Endodermal cell (in vitro differentiated cells): ENCODE results near the gene SRPK3. TPM values are rescaled to one million over a fixed set of nuclear protein-coding genes. Genes with fewer than 3 reads are reported as not detected.

Experiments
- DNase-seq: peaks from one replicate; pipeline ENCODE4 v3.0.0-alpha.2; 2017
- H3K27ac ChIP-seq: 2 replicates; pipeline ENCODE4 v1.5.1; 2013; ENCODE audit warnings: mild to moderate bottlenecking, low read depth, low read length, moderate library complexity
- H3K27me3 ChIP-seq: 2 replicates; pipeline ENCODE4 v1.6.1; 2013; ENCODE audit warnings: mild to moderate bottlenecking, low read length, moderate library complexity; ENCODE audit not compliant: insufficient read depth, control insufficient read depth, poor library complexity, severe bottlenecking
- H3K36me3 ChIP-seq: 2 replicates; pipeline ENCODE4 v1.7.0; 2013; ENCODE audit warnings: mild to moderate bottlenecking, low read length, moderate library complexity; ENCODE audit not compliant: control insufficient read depth, insufficient read depth
- H3K4me1 ChIP-seq: one replicate; pipeline ENCODE4 v1.7.0; 2013; ENCODE audit warnings: low read length; ENCODE audit not compliant: control insufficient read depth, insufficient read depth
- H3K4me3 ChIP-seq: 2 replicates; pipeline ENCODE4 v1.5.1; 2013; ENCODE audit warnings: mild to moderate bottlenecking, low read length, moderate library complexity
- H3K9ac ChIP-seq: 2 replicates; pipeline ENCODE4 v1.6.1; 2013; ENCODE audit warnings: mild to moderate bottlenecking, low read length, moderate library complexity; ENCODE audit not compliant: poor library complexity, severe bottlenecking; ENCODE audit errors: extremely low read depth
- H3K9me3 ChIP-seq: 2 replicates; pipeline ENCODE4 v1.6.1; 2013; ENCODE audit warnings: mild to moderate bottlenecking, low read length, moderate library complexity; ENCODE audit not compliant: control insufficient read depth
- H3K27ac Mint-ChIP-seq: 2 replicates; pipeline ENCODE4 v1.8.0; 2020; ENCODE audit warnings: mixed read lengths
- H3K27me3 Mint-ChIP-seq: 2 replicates; pipeline ENCODE4 v1.8.0; 2021; ENCODE audit warnings: mild to moderate bottlenecking, mixed read lengths; ENCODE audit not compliant: insufficient read depth
- H3K36me3 Mint-ChIP-seq: 2 replicates; pipeline ENCODE4 v1.8.0; 2020; ENCODE audit warnings: low read depth, mixed read lengths
- H3K4me1 Mint-ChIP-seq: 2 replicates; pipeline ENCODE4 v1.8.0; 2020; ENCODE audit warnings: mixed read lengths
- H3K4me3 Mint-ChIP-seq: 2 replicates; pipeline ENCODE4 v1.8.0; 2020; ENCODE audit warnings: mild to moderate bottlenecking, moderate library complexity, mixed read lengths
- H3K9me3 Mint-ChIP-seq: 2 replicates; pipeline ENCODE4 v1.8.0; 2020; ENCODE audit warnings: mild to moderate bottlenecking, mixed read lengths
- CTCF ChIP-seq: fragments of 200-600 bp; sonication (generic); conservative IDR thresholded peaks from 2 replicates; pipeline ENCODE4 v1.5.0; 2021; ENCODE audit warnings: antibody characterized with exemption, mild to moderate bottlenecking
- WGBS, 2 experiments: methylation state at CpG; one replicate each; pipeline versions ENCODE4 v1.1.5 to v1.1.7; 2013; ENCODE audit warnings: missing lambda C conversion rate in 2 of 2, mixed read lengths in 1 of 2; ENCODE audit not compliant: insufficient coverage in 1 of 2, insufficient read length in 1 of 2; 5-methylcytosine and 5-hydroxymethylcytosine counted together
- total RNA-seq, 2 donors: library from RNA; stranded (reverse); fragmentation: NEBNext Ultra II Directional in 1 of 2; extraction: Animal tissue kit (Norgen Biotek cat#: 25700) in 1 of 2; gene quantifications; 2 replicates in 1 of 2; 3 replicates in 1 of 2; pipeline ENCODE4 v1.2.1, GENCODE V29; 2021

The SRPK3 gene
- total RNA-seq, 2 donors from 2014 or later: not detected

- Histone ChIP-seq H3K4me1 (no peaks in the 10 kb centered on the region), H3K9me3 (no peaks in the 10 kb centered on the region), H3K4me3 (no peak overlapping the region), H3K9ac (no peak overlapping the region), H3K27ac (no peak overlapping the region), H3K36me3 (no peaks in the 10 kb centered on the region), H3K27me3 (no peaks in the 10 kb centered on the region)
- Mint-ChIP-seq H3K36me3 (no peaks in the 10 kb centered on the region), H3K27ac (no peak overlapping the region), H3K4me1 (no peaks in the 10 kb centered on the region), H3K9me3 (peaks cover 43% of the 10 kb centered on the region), H3K27me3 (peaks cover 5% of the 10 kb centered on the region), H3K4me3 (no peak overlapping the region)
- WGBS, 2 experiments: 91 to 92% methylated on average over 6 to 55 of the region's 56 CpGs
- DNase-seq: peak; percentile 60
- no peak for TF ChIP-seq CTCF
Observed at GRCh38 chrX:153766871-153767673, 13.8 kb upstream of the SRPK3 start.

GRCh38 chrX:153767674-153768055, 13.2 kb upstream of the SRPK3 start:
- Mint-ChIP-seq H3K27ac (no peak overlapping the region), H3K27me3 (peaks cover 5% of the 10 kb centered on the region), H3K4me3 (no peak overlapping the region), H3K4me1 (no peaks in the 10 kb centered on the region), H3K9me3 (peaks cover 43% of the 10 kb centered on the region), H3K36me3 (no peaks in the 10 kb centered on the region)
- no peak for DNase-seq
- no peak for TF ChIP-seq CTCF
- Histone ChIP-seq H3K4me1 (no peaks in the 10 kb centered on the region), H3K9ac (no peak overlapping the region), H3K27me3 (no peaks in the 10 kb centered on the region), H3K9me3 (no peaks in the 10 kb centered on the region), H3K4me3 (no peak overlapping the region), H3K27ac (no peak overlapping the region), H3K36me3 (no peaks in the 10 kb centered on the region)
- 94% methylated on average over 6 to 20 of the region's 20 CpGs for WGBS, 2 experiments

- peak; percentile 56 for DNase-seq
- peaks cover 37% of the 10 kb centered on the region for H3K9me3 Mint-ChIP-seq
- Histone ChIP-seq H3K9me3 (no peaks in the 10 kb centered on the region), H3K27ac (no peak overlapping the region), H3K27me3 (no peaks in the 10 kb centered on the region), H3K9ac (no peak overlapping the region), H3K36me3 (no peaks in the 10 kb centered on the region), H3K4me3 (no peak overlapping the region), H3K4me1 (no peaks in the 10 kb centered on the region)
- no peaks in the 10 kb centered on the region for H3K4me1 Mint-ChIP-seq
- no peaks in the 10 kb centered on the region for H3K36me3 Mint-ChIP-seq
- no peak overlapping the region for H3K27ac Mint-ChIP-seq
- 95 to 100% methylated on average over 2 to 19 of the region's 22 CpGs for WGBS, 2 experiments
- no peak overlapping the region for H3K4me3 Mint-ChIP-seq
- H3K27me3 Mint-ChIP-seq: peaks cover 1% of the 10 kb centered on the region
- peak; percentile 53 for TF ChIP-seq CTCF
Observed at GRCh38 chrX:153768311-153769157, 12.3 kb upstream of the SRPK3 start.
